Tongue (tissue), 2 donors: ENCODE data around the gene RTP1. TPM values are rescaled to one million over a fixed set of nuclear protein-coding genes. Genes with fewer than 3 reads are reported as not detected.

Source experiments
- DNase-seq: peaks from one replicate; pipeline ENCODE4 v3.0.0-alpha.2; 2015
- total RNA-seq: library from RNA; depleted of rRNA; stranded (reverse); fragments of >200 nt; gene quantifications from one replicate; pipeline ENCODE4 v1.2.3, GENCODE V29; 2014

Gene RTP1
- total RNA-seq, 1 donor from 2014 or later, result 1.0 TPM

DNA sequence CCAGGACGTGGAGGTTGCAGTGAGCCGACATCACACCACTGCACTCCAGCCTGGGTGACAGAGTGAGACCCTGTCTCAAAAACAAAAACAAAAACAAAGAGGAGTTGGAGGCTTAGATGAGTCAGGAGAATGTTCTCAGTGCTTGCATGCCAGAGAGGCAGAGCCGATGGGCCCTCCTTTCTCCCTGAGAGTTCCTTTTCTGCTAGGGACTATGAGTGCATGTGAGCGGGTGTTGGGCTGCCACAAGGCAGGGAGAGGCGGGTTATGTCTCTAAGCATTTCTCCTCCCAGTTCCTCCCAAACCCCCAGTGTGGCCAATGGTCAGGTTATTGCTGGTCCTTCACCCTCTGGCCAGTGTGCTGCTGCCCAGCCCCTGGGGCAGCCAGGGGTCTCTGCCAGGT, 45.1 kb downstream of the RTP1 start:
- no peak for DNase-seq

DNA sequence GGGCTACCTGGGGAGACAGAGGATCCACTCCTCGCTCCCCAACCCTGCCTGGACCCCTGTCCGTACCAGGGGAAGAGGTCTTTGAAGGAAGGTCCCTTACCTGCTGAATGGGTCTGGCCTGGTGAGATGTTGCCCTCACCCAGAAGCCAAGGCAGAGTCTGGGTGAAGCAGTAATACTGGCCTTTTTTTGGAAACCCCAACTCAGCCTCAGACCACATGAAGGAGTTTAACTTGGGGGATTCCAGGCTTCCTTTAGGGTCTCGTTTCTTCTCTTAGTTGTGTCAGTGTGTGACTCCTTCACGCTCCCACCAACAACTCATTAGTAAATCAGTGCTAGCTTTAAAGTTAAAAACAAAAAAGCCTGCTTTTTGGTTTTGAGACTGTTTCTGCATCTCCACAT, 45.6 kb downstream of the RTP1 start:
- no peak for DNase-seq

DNA sequence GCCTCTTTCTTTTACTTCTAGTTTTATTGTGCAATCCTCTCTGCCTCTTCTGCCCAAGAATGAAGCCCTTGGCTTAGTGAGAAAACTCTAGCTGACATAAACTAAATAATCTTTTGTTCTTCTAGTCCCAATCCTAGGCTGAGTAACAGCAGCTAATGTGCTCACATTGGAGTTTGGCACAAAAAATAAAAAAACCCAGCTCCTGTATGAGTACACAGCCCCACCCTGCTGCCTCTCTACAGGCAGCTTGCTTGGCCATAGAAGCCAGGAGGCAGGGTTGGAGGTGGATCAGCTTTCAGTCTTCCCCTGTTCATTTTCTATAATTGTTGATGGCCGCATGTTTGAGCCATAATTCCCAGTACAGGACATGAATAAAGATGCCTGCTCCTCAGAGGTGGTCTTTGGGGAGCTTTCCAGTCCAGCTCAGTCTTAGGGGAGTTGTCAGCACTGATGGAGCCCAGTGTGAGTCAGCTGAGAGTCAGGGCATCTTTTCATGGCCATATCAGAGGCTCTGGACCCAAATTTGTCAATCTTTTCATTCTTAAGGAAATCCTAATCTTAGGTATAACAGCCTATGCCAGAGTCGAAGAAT, 46.7 kb downstream of the RTP1 start:
- no peak for DNase-seq

DNA sequence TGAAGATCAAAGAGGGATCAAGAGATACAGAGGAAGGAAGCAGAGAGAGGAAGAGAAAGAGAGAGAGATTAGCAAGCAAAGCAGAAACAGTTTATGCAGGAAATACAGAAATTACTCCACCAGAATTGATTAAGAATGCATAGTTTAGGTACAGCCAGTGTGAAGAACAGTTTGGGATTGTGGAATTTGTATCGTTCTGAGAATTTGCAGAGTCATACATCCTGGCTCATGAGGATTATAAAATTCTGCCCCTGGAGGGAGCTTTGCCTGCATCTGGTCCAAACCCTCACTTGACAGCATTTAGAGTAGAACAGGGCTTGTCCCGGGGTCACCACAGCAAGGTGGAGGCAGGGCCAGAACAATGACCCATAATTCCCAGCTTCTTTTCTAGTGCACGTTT, 50.1 kb downstream of the RTP1 start:
- DNase-seq, result no peak

Other genes with a start within 250 kb of the RTP1 start
- gene RPL39L, start 58.0 kb upstream of the RTP1 start, total RNA-seq, result 3.0 TPM
- gene MASP1, start 94.3 kb downstream of the RTP1 start, total RNA-seq, result 12.0 TPM
- not detected for gene RTP4, start 170.9 kb downstream of the RTP1 start, total RNA-seq